ENCODE data around the gene CAPRIN1. TPM values are rescaled to one million over a fixed set of nuclear protein-coding genes. Genes with fewer than 3 reads are reported as not detected.
A peak's percentile ranks its signal among the peaks of the same experiment; 100 is the strongest.

Gene CAPRIN1
- total and polyA plus RNA-seq, 10 of the 15 experiments (the other 5 are each of a cell fraction or from before 2014, with no cell fraction given) = 50.4 to 228 (median 191) TPM

DNA sequence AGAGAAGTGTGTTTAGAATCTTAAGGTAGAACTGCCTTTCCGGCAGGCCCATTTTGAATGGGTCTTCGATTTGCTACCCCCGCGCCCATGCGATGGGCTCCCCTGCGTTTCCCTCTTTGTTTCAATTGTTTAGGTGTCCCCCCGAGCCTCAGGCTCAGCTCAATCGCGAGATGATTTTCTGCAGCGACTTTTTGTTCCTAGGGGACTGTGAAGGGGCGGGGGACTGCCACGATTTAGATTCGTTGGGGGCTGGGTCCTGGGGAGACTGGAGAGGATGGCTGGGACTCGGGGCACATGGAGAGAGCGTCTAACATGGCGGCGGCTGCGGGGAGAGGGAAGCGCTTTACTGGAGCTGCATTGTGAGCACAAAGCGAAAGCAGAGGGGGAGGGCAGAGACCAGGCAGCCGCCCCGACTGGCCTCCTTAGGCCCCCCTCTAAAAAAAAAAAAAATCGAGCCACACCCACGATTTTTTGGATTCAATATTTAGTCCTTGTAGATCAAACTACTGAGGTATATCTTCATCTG is 1.7 kb downstream of the CAPRIN1 start:
- Histone ChIP-seq H4K20me1 (ENCODE audit: control insufficient read depth, insufficient read depth) (no peaks in the 10 kb centered on the region; the same call in 1 of the 2 replicates), H3K4me2 (ENCODE audit: control insufficient read depth, insufficient read depth) (peak overlapping the region; percentile 54), H3K36me3 (ENCODE audit: control insufficient read depth in 2 of 2, insufficient read depth in 2 of 2, low read length in 1 of 2) (no peaks in the 10 kb centered on the region; a peak in 1 of 4 replicates), H3K9ac (ENCODE audit: control insufficient read depth, insufficient read depth, low read length) (peak overlapping the region; percentile 99), H3K79me2 (ENCODE audit: control insufficient read depth, insufficient read depth, low read length) (peaks cover 60% of the 10 kb centered on the region), H3K9me3 (replicated peaks; ENCODE audit: control insufficient read depth, insufficient read depth, low read length) (no peaks in the 10 kb centered on the region), H3K4me1 (ENCODE audit: control insufficient read depth, insufficient read depth, low read length) (no peaks in the 10 kb centered on the region; the same call in 1 of the 2 replicates), H3K27me3 (replicated peaks in 1 of 2; ENCODE audit: control insufficient read depth in 2 of 2, insufficient read depth in 2 of 2, low read length in 1 of 2) (no peaks in the 10 kb centered on the region), H3K27ac (ENCODE audit: control insufficient read depth, insufficient read depth) (peak overlapping the region; percentile 91), H2AFZ (ENCODE audit: control insufficient read depth, low read depth, low read length) (peak overlapping the region; percentile 65), H3K4me3 (peak overlapping the region; percentile 96)
- ATAC-seq = peak; percentile 73
- ChIA-PET RAD21 (ENCODE audit: unreplicated experiment) (interaction anchor here (0.6 to 1.8 kb wide), 4 partner anchors 15 to 55 kb away, joined by 3 to 5 read pairs (median 3); no protein-coding TSS in a partner anchor), POLR2A (interaction anchor here (0.6 to 1.0 kb wide), 3 partner anchors 57 to 301 kb away, joined by 3 to 4 read pairs (median 3); no protein-coding TSS in a partner anchor), CTCF (interaction anchor here (1.0 kb wide), 1 partner anchor 13 kb away, joined by 3 read pairs; no protein-coding TSS in a partner anchor), SMC1A (ENCODE audit: uncharacterized antibody, unreplicated experiment) (interaction anchor here (1.1 to 1.2 kb wide), 3 partner anchors 11 to 123 kb away, joined by 3 to 6 read pairs (median 3); partner anchors contain the start of gene NAT10)
- no TSS peak for BruUV-seq (replicated peaks)
- no peak for FAIRE-seq
- no peak for DNase-seq (ENCODE audit: low read depth, low spot score)
- 1% methylated on average over 24 of the region's 24 CpGs for WGBS (ENCODE audit: insufficient coverage, insufficient replicate concordance, low lambda C conversion rate, missing lambda C conversion rate)
- intact Hi-C loops (cut with micrococcal nuclease; ENCODE audit: unreplicated experiment) (loop anchor here (2.0 to 10.0 kb wide), 4 partner anchors 14 to 668 kb away; partner anchors contain the start of gene ABTB2), in situ Hi-C loops (cut with MboI) (no loop called here)
- TF ChIP-seq MEF2B (IDR thresholded peaks at IDR 0.05; ENCODE audit: partially characterized antibody, poor library complexity, severe bottlenecking) = no peak
- TF ChIP-seq, protein P1, sequence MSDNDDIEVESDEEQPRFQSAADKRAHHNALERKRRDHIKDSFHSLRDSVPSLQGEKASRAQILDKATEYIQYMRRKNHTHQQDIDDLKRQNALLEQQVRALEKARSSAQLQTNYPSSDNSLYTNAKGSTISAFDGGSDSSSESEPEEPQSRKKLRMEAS (IDR thresholded peaks at IDR 0.05; ENCODE audit: low read depth, low read length) = peak; percentile 55
- TF ChIP-seq WRNIP1 (IDR thresholded peaks at IDR 0.05; ENCODE audit: borderline replicate concordance, low read depth, low read length) = no peak
- TF ChIP-seq, protein P2, sequence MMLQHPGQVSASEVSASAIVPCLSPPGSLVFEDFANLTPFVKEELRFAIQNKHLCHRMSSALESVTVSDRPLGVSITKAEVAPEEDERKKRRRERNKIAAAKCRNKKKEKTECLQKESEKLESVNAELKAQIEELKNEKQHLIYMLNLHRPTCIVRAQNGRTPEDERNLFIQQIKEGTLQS (IDR thresholded peaks at IDR 0.05; ENCODE audit: borderline replicate concordance, extremely low read depth, low read depth, low read length) = no peak
- TF ChIP-seq ZNF384 (IDR thresholded peaks at IDR 0.05; ENCODE audit: borderline replicate concordance, low read depth, low read length) = peak; percentile 96
- no peak for TF ChIP-seq ZZZ3 (IDR thresholded peaks at IDR 0.05; ENCODE audit: control insufficient read depth, insufficient read length, low read depth)
- 0 out of 2 replicates have a peak, but pooled peaks have one; percentile 12 for TF ChIP-seq RAD51 (IDR thresholded peaks at IDR 0.05)
- TF ChIP-seq ASH2L (IDR thresholded peaks at IDR 0.05; ENCODE audit: borderline replicate concordance, low read depth) = 0 out of 2 replicates have a peak, but pooled peaks have one; percentile 8
- TF ChIP-seq, protein P3, sequence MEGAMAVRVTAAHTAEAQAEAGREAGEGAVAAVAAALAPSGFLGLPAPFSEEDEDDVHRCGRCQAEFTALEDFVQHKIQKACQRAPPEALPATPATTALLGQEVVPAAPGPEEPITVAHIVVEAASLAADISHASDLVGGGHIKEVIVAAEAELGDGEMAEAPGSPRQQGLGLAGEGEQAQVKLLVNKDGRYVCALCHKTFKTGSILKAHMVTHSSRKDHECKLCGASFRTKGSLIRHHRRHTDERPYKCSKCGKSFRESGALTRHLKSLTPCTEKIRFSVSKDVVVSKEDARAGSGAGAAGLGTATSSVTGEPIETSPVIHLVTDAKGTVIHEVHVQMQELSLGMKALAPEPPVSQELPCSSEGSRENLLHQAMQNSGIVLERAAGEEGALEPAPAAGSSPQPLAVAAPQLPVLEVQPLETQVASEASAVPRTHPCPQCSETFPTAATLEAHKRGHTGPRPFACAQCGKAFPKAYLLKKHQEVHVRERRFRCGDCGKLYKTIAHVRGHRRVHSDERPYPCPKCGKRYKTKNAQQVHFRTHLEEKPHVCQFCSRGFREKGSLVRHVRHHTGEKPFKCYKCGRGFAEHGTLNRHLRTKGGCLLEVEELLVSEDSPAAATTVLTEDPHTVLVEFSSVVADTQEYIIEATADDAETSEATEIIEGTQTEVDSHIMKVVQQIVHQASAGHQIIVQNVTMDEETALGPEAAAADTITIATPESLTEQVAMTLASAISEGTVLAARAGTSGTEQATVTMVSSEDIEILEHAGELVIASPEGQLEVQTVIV (IDR thresholded peaks at IDR 0.05; ENCODE audit: borderline replicate concordance, partially characterized antibody) = no peak
- no peak for TF ChIP-seq BCL11A (IDR thresholded peaks at IDR 0.05; ENCODE audit: low read depth, low read length)
- TF ChIP-seq MEF2A (IDR thresholded peaks at IDR 0.05; ENCODE audit: insufficient read depth, low read depth, low read length) = 0 out of 2 replicates have a peak, but pooled peaks have one; percentile 12
- TF ChIP-seq RBBP5 (conservative IDR thresholded peaks at IDR 0.05) = no peak
- TF ChIP-seq YBX1 (IDR thresholded peaks at IDR 0.05) = no peak
- TF ChIP-seq TAF1 (IDR thresholded peaks at IDR 0.05; ENCODE audit: borderline replicate concordance, low read depth, low read length) = peak; percentile 74
- TF ChIP-seq, protein P4, sequence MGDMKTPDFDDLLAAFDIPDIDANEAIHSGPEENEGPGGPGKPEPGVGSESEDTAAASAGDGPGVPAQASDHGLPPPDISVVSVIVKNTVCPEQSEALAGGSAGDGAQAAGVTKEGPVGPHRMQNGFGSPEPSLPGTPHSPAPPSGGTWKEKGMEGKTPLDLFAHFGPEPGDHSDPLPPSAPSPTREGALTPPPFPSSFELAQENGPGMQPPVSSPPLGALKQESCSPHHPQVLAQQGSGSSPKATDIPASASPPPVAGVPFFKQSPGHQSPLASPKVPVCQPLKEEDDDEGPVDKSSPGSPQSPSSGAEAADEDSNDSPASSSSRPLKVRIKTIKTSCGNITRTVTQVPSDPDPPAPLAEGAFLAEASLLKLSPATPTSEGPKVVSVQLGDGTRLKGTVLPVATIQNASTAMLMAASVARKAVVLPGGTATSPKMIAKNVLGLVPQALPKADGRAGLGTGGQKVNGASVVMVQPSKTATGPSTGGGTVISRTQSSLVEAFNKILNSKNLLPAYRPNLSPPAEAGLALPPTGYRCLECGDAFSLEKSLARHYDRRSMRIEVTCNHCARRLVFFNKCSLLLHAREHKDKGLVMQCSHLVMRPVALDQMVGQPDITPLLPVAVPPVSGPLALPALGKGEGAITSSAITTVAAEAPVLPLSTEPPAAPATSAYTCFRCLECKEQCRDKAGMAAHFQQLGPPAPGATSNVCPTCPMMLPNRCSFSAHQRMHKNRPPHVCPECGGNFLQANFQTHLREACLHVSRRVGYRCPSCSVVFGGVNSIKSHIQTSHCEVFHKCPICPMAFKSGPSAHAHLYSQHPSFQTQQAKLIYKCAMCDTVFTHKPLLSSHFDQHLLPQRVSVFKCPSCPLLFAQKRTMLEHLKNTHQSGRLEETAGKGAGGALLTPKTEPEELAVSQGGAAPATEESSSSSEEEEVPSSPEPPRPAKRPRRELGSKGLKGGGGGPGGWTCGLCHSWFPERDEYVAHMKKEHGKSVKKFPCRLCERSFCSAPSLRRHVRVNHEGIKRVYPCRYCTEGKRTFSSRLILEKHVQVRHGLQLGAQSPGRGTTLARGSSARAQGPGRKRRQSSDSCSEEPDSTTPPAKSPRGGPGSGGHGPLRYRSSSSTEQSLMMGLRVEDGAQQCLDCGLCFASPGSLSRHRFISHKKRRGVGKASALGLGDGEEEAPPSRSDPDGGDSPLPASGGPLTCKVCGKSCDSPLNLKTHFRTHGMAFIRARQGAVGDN (IDR thresholded peaks at IDR 0.05) = 0 out of 2 replicates have a peak, but pooled peaks have one; percentile 24
- TF ChIP-seq YY1 (IDR thresholded peaks at IDR 0.05; ENCODE audit: low read depth, low read length) = peak; percentile 95

All from GM12878 (cell line).